ENCODE data around the gene LRRC73.
A peak's percentile ranks its signal among the peaks of the same experiment; 100 is the strongest.
"Not testable (repeated sequence)": the region's sequence is repeated elsewhere in the genome, so short reads cannot be mapped to it uniquely, and the experiment has no call there.

LRRC73 gene

DNA sequence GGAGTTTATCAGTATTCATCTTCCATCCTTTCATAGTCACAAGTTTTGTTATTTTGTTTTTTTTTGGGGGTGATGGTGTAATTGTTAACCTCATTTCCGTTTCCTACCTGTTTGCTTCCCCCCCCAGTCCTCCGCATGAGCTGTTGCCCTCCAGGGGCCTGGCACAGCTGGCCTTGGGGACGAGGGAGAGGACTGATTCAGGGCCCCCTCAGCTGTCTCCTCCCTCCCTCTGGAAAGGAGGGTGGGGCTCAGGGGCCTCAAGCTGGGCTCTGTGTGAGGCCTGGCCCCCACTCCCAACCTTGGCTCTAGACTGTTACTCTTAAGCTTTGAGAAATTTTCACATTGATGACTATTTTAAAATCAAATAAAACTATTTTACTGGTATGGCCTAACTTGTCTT is 4.0 kb downstream of the LRRC73 start:
- in situ Hi-C loops (cut with HindIII; ENCODE audit: low pct_unique_long_range_greater_than_20kb, low sequenced_read_pairs) = no loop called here
- no peak for DNase-seq (ENCODE audit: low read depth in 1 of 2, low spot score in 1 of 2)
- TF ChIP-seq JUND (IDR thresholded peaks at IDR 0.05; ENCODE audit: low read depth) = no peak

GRCh38 chr6:43505718-43506117 is 4.4 kb downstream of the LRRC73 start:
- in situ Hi-C loops (cut with HindIII; ENCODE audit: low pct_unique_long_range_greater_than_20kb, low sequenced_read_pairs) = no loop called here
- DNase-seq (ENCODE audit: low read depth in 1 of 2, low spot score in 1 of 2) = no peak
- no peak for TF ChIP-seq JUND (IDR thresholded peaks at IDR 0.05; ENCODE audit: low read depth)

DNA sequence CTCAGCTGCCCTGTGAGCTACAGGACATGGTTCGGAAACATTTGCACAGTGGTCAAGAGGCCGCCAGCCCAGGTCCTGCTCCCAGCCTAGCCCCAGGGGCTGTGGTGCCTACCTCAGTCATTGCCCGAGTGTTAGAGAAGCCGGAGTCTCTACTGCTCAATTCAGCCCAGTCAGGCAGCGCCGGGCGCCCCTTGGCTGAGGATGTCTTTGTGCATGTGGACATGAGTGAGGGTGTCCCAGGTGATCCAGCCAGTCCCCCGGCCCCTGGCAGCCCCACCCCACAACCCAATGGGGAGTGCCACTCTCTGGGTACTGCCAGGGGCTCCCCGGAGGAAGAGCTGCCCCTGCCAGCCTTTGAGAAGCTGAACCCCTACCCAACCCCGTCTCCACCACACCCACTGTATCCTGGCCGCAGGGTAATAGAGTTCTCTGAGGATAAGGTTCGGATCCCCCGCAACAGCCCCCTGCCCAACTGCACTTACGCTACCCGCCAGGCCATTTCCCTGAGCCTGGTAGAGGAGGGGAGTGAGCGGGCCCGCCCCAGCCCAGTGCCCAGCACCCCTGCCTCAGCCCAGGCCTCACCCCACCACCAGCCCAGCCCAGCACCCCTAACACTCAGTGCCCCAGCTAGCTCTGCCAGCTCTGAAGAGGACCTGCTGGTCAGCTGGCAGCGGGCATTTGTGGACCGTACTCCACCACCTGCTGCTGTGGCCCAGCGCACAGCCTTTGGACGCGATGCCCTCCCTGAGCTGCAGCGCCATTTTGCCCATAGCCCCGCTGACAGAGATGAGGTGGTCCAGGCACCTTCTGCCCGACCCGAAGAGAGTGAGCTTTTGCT is 5.2 kb downstream of the LRRC73 start:
- no peak for DNase-seq (ENCODE audit: low read depth in 1 of 2, low spot score in 1 of 2)
- in situ Hi-C loops (cut with HindIII; ENCODE audit: low pct_unique_long_range_greater_than_20kb, low sequenced_read_pairs) = no loop called here
- no peak for TF ChIP-seq JUND (IDR thresholded peaks at IDR 0.05; ENCODE audit: low read depth)

GRCh38 chr6:43503443-43503842 is 6.7 kb downstream of the LRRC73 start:
- no peak for DNase-seq (ENCODE audit: low read depth in 1 of 2, low spot score in 1 of 2)
- in situ Hi-C loops (cut with HindIII; ENCODE audit: low pct_unique_long_range_greater_than_20kb, low sequenced_read_pairs) = no loop called here
- no peak for TF ChIP-seq JUND (IDR thresholded peaks at IDR 0.05; ENCODE audit: low read depth)

- in situ Hi-C loops (cut with HindIII; ENCODE audit: low pct_unique_long_range_greater_than_20kb, low sequenced_read_pairs) = no loop called here
- DNase-seq (ENCODE audit: low read depth in 1 of 2, low spot score in 1 of 2) = no peak
- no peak for TF ChIP-seq JUND (IDR thresholded peaks at IDR 0.05; ENCODE audit: low read depth)
Observed at GRCh38 chr6:43502666-43503065, 7.5 kb downstream of the LRRC73 start.

- TF ChIP-seq JUND (IDR thresholded peaks at IDR 0.05; ENCODE audit: low read depth) = no peak
- in situ Hi-C loops (cut with HindIII; ENCODE audit: low pct_unique_long_range_greater_than_20kb, low sequenced_read_pairs) = no loop called here
- no peak for DNase-seq (ENCODE audit: low read depth in 1 of 2, low spot score in 1 of 2)
Observed at GRCh38 chr6:43500921-43501320, 9.2 kb downstream of the LRRC73 start.

GRCh38 chr6:43499028-43499815 is 10.9 kb downstream of the LRRC73 start:
- TF ChIP-seq JUND (IDR thresholded peaks at IDR 0.05; ENCODE audit: low read depth) = no peak
- in situ Hi-C loops (cut with HindIII; ENCODE audit: low pct_unique_long_range_greater_than_20kb, low sequenced_read_pairs) = no loop called here
- no peak for DNase-seq (ENCODE audit: low read depth in 1 of 2, low spot score in 1 of 2)

DNA sequence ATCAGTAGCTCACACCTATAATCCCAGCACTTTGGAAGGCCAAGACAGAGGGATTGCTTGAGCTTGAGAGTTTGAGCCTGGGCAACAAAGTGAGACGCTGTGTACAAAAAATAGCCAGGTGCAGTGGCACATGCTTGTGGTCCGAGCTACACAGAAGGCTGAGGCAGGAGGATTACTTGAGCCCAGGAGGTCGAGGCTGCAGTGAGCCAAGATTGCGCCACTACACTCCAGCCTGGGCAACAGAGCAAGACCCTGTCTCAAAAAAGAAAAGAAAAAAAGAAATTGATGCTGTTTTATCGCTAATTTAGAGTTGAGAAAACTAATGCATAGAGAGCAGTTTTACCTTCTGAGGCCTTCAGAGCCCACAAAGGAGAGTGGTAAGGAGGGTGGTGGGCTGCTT is 11.9 kb downstream of the LRRC73 start:
- in situ Hi-C loops (cut with HindIII; ENCODE audit: low pct_unique_long_range_greater_than_20kb, low sequenced_read_pairs); DNase-seq (ENCODE audit: low read depth in 1 of 2, low spot score in 1 of 2): not testable (repeated sequence)

GRCh38 chr6:43497689-43498088 is 12.5 kb downstream of the LRRC73 start:
- DNase-seq (ENCODE audit: low read depth in 1 of 2, low spot score in 1 of 2) = no peak
- no peak for TF ChIP-seq JUND (IDR thresholded peaks at IDR 0.05; ENCODE audit: low read depth)
- in situ Hi-C loops (cut with HindIII; ENCODE audit: low pct_unique_long_range_greater_than_20kb, low sequenced_read_pairs) = no loop called here

DNA sequence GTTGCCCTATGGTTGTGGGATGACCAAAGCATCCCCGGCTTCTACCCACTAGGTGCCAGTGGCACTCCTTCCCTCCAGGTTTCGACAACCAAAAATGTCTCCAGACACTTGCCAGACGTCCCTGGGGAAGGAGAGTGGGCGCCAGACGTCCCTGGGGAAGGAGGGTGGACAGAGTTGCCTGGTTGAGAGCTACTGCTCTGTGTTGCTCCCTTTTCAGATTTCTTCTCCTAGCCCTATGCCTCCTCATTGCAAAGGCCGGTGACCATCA is 13.1 kb downstream of the LRRC73 start:
- TF ChIP-seq JUND (IDR thresholded peaks at IDR 0.05; ENCODE audit: low read depth) = no peak
- in situ Hi-C loops (cut with HindIII; ENCODE audit: low pct_unique_long_range_greater_than_20kb, low sequenced_read_pairs) = no loop called here
- DNase-seq (ENCODE audit: low read depth in 1 of 2, low spot score in 1 of 2) = no peak

DNA sequence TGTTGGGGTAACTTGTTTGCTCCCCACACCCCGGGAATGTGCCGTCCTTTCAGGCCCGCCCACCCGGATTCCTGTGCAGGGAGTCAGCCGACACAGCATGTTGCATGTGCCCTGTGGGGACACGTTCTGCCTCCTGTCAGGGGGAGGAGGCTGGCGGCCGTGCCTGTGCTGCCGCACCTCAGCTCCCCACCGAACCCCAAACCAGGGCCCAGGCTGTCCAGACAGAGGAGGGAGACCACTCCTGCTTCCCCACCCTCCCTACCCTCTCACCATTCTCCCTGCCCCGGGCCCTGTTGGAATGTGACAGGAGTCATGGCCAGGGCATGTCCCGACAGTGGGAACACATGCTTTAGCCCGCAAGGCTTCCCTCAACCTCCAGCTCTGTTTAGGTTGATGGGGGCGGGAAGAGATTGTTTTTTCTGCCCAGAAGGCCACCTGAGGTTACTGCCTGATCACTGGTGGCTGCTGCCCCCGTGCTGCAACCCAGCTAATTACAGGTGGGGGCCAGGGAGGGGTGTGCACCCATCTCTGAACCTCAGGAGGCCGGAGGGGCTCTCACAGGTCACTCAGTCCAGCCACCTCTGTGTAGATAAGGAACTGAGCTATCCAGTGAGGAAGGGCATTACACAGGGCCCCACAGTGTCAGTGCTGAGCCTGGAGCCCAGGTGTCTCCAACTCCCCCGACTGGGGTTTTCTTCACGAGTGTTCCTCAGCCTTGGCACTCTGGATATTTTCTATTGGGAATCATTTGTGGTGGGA is 13.6 kb downstream of the LRRC73 start:
- DNase-seq (ENCODE audit: low read depth in 1 of 2, low spot score in 1 of 2) = peak; percentile 60 to 77
- in situ Hi-C loops (cut with HindIII; ENCODE audit: low pct_unique_long_range_greater_than_20kb, low sequenced_read_pairs) = no loop called here
- TF ChIP-seq JUND (IDR thresholded peaks at IDR 0.05; ENCODE audit: low read depth) = no peak

GRCh38 chr6:43495409-43495941 is 14.7 kb downstream of the LRRC73 start:
- in situ Hi-C loops (cut with HindIII; ENCODE audit: low pct_unique_long_range_greater_than_20kb, low sequenced_read_pairs) = no loop called here
- no peak for TF ChIP-seq JUND (IDR thresholded peaks at IDR 0.05; ENCODE audit: low read depth)
- DNase-seq (ENCODE audit: low read depth in 1 of 2, low spot score in 1 of 2) = peak in 1 of 2 experiments; percentile 62

DNA sequence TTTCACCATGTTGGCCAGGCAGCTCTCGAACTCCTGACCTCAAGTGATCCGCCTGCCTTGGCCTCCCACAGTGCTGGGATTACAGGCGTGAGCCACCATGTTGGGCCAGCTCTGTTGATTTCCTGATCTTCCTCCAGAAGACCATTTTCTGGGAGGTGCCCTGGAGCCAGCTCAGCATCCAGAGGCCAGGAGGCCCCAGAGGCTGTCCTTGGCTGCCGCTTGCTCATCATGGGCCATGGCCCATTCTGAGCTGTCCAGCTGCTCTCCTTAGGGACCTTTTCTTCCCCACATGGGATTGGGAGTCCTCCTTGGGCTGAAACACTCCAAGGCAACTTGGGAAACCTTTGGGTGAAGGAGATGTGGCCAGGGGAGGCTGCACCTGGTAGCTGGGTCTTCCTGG is 15.4 kb downstream of the LRRC73 start:
- DNase-seq (ENCODE audit: low read depth in 1 of 2, low spot score in 1 of 2) = no peak
- in situ Hi-C loops (cut with HindIII; ENCODE audit: low pct_unique_long_range_greater_than_20kb, low sequenced_read_pairs) = no loop called here
- TF ChIP-seq JUND (IDR thresholded peaks at IDR 0.05; ENCODE audit: low read depth) = no peak
